ENCODE data around the gene IMPDH2. TPM values are rescaled to one million over a fixed set of nuclear protein-coding genes. Genes with fewer than 3 reads are reported as not detected.

Gene IMPDH2
- total and polyA plus RNA-seq, 7 donors, result 82.8 to 397 (median 214) TPM

- 86 to 96% (median 93%) methylated on average over 4 of the region's 4 CpGs for WGBS, 3 donors
- intact Hi-C loops (cut with DNase I), result no loop called here
- ATAC-seq (no peak), DNase-seq (no peak)
- H3K27me3 ChIP-seq (ENCODE audit: insufficient read depth in 3 of 3, low read length in 2 of 3), result no peaks in the 10 kb centered on the region
- no peaks in the 10 kb centered on the region for H3K4me1 ChIP-seq
- no peak overlapping the region for H3K27ac ChIP-seq
- TF ChIP-seq CTCF (IDR thresholded peaks at IDR 0.05), result no peak
- H3K9me3 ChIP-seq, result no peaks in the 10 kb centered on the region
- peaks cover 12 to 98% of the 10 kb centered on the region in 2 donors for H3K36me3 ChIP-seq (ENCODE audit: insufficient read depth in 1 of 2, low read depth in 1 of 2)
- no peak overlapping the region for H3K4me3 ChIP-seq
Observed at GRCh38 chr3:48980295-48980694, 48.9 kb downstream of the IMPDH2 start.

GRCh38 chr3:48979451-48979850 is 49.7 kb downstream of the IMPDH2 start:
- TF ChIP-seq CTCF (IDR thresholded peaks at IDR 0.05), result no peak
- H3K4me1 ChIP-seq, result no peaks in the 10 kb centered on the region
- WGBS, 3 donors, result 89 to 92% (median 92%) methylated on average over 3 of the region's 3 CpGs
- no peak for ATAC-seq
- no peak for DNase-seq
- H3K36me3 ChIP-seq (ENCODE audit: insufficient read depth in 1 of 2, low read depth in 1 of 2), result peaks cover 19 to 98% of the 10 kb centered on the region in 2 donors
- no peaks in the 10 kb centered on the region for H3K9me3 ChIP-seq
- no peak overlapping the region for H3K4me3 ChIP-seq
- H3K27me3 ChIP-seq (ENCODE audit: insufficient read depth in 3 of 3, low read length in 2 of 3), result no peaks in the 10 kb centered on the region
- intact Hi-C loops (cut with DNase I), result no loop called here
- no peak overlapping the region for H3K27ac ChIP-seq

Other genes starting within 250 kb of the IMPDH2 start
- 100 to 1,000 TPM in 2 of 4 donors, 10 to 100 TPM in 2; 66.2 to 126 (median 100) TPM for gene PRKAR2A, start 181.5 kb downstream of the IMPDH2 start, total RNA-seq
- gene PRKAR2A, start 181.5 kb downstream of the IMPDH2 start, polyA plus RNA-seq, result 10 to 100 TPM; 24.3 to 92.5 (median 33.6) TPM
- gene SLC25A20, start 130.5 kb downstream of the IMPDH2 start, total RNA-seq, result 10 to 100 TPM; 47.6 to 59.4 (median 50.5) TPM
- 10 to 100 TPM; 31.3 to 94.8 (median 48.5) TPM for gene SLC25A20, start 130.5 kb downstream of the IMPDH2 start, polyA plus RNA-seq
- 100 to 1,000 TPM in 3 of 4 donors, 10 to 100 TPM in 1; 92.7 to 125 (median 113) TPM for gene ARIH2, start 110.6 kb downstream of the IMPDH2 start, total RNA-seq
- 100 to 1,000 TPM in 1 of 3 donors, 10 to 100 TPM in 2; 59.5 to 163 (median 67.0) TPM for gene ARIH2, start 110.6 kb downstream of the IMPDH2 start, polyA plus RNA-seq
- gene P4HTM, start 39.2 kb downstream of the IMPDH2 start, total RNA-seq, result 10 to 100 TPM; 11.1 to 17.0 (median 13.7) TPM
- gene P4HTM, start 39.2 kb downstream of the IMPDH2 start, polyA plus RNA-seq, result 1 to 10 TPM; 4.1 to 8.7 (median 8.5) TPM
- gene WDR6, start 22.0 kb downstream of the IMPDH2 start, total RNA-seq, result 10 to 100 TPM; 55.1 to 65.7 (median 59.6) TPM
- gene WDR6, start 22.0 kb downstream of the IMPDH2 start, polyA plus RNA-seq, result 10 to 100 TPM; 30.5 to 49.5 (median 46.9) TPM
- gene DALRD3, start 10.8 kb downstream of the IMPDH2 start, total RNA-seq, result 10 to 100 TPM in 1 of 4 donors, 1 to 10 TPM in 3; 7.5 to 10.4 (median 9.1) TPM
- 10 to 100 TPM; 11.0 to 19.9 (median 13.4) TPM for gene DALRD3, start 10.8 kb downstream of the IMPDH2 start, polyA plus RNA-seq
- 100 to 1,000 TPM; 100 to 150 (median 112) TPM for gene NDUFAF3, start 7.3 kb downstream of the IMPDH2 start, total RNA-seq
- 10 to 100 TPM; 60.6 to 98.8 (median 85.7) TPM for gene NDUFAF3, start 7.3 kb downstream of the IMPDH2 start, polyA plus RNA-seq
- 10 to 100 TPM; 52.8 to 83.9 (median 71.1) TPM for gene QRICH1, start 64.7 kb upstream of the IMPDH2 start, total RNA-seq
- gene QRICH1, start 64.7 kb upstream of the IMPDH2 start, polyA plus RNA-seq, result 10 to 100 TPM; 21.5 to 37.1 (median 28.6) TPM
- 100 to 1,000 TPM; 120 to 200 (median 144) TPM for gene QARS1, start 75.4 kb upstream of the IMPDH2 start, total RNA-seq
- gene QARS1, start 75.4 kb upstream of the IMPDH2 start, polyA plus RNA-seq, result 100 to 1,000 TPM; 142 to 166 (median 157) TPM
- 100 to 1,000 TPM in 2 of 4 donors, 10 to 100 TPM in 2; 79.5 to 109 (median 96.3) TPM for gene USP19, start 91.4 kb upstream of the IMPDH2 start, total RNA-seq
- gene USP19, start 91.4 kb upstream of the IMPDH2 start, polyA plus RNA-seq, result 10 to 100 TPM; 29.5 to 94.0 (median 42.9) TPM
- gene LAMB2, start 103.7 kb upstream of the IMPDH2 start, total RNA-seq, result 100 to 1,000 TPM; 133 to 220 (median 141) TPM
- gene LAMB2, start 103.7 kb upstream of the IMPDH2 start, polyA plus RNA-seq, result 100 to 1,000 TPM in 1 of 3 donors, 10 to 100 TPM in 2; 81.6 to 123 (median 95.3) TPM
- 10 to 100 TPM; 12.6 to 20.5 (median 14.7) TPM for gene CCDC71, start 136.9 kb upstream of the IMPDH2 start, total RNA-seq
- gene CCDC71, start 136.9 kb upstream of the IMPDH2 start, polyA plus RNA-seq, result 10 to 100 TPM; 20.0 to 26.8 (median 20.8) TPM
- 10 to 100 TPM; 24.7 to 84.5 (median 29.2) TPM for gene KLHDC8B, start 142.2 kb upstream of the IMPDH2 start, total RNA-seq
- 10 to 100 TPM; 26.7 to 36.1 (median 28.3) TPM for gene KLHDC8B, start 142.2 kb upstream of the IMPDH2 start, polyA plus RNA-seq
- 1 to 10 TPM; 1.7 to 2.0 (median 1.9) TPM for gene C3orf62, start 247.8 kb upstream of the IMPDH2 start, total RNA-seq
- 1 to 10 TPM; 1.5 to 3.7 (median 2.8) TPM for gene C3orf62, start 247.8 kb upstream of the IMPDH2 start, polyA plus RNA-seq